Measurements from ENCODE around the gene FAM168A.

FAM168A gene

GRCh38 chr11:73376160-73376802 lies 221.6 kb downstream of the FAM168A start, which contains the start of gene RELT:
RELT (plus strand) TSS chr11:73376399; CDS start chr11:73389137, 12,738 bp downstream.
- peak; percentile 81 to 91 (median 86) for DNase-seq (ENCODE audit: low read depth in 3 of 3)

DNA sequence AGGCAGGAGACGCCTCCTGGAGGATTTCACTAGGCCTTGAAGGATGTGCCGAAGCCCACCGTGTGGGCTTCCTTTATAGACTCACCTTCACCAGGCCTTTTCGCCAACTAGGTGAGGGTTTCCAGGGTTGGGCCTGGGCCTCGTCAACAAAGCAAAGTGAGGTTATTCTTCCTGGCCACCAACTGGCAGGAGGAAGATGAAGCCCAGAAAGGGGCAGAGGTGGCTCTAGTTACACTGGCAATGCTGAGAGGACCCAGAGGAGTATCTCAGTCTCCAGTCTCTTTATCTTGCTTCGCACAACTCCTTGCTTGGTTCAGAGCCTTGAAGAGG lies 222.1 kb downstream of the FAM168A start:
- no peak for DNase-seq (ENCODE audit: low read depth in 3 of 3)

DNA sequence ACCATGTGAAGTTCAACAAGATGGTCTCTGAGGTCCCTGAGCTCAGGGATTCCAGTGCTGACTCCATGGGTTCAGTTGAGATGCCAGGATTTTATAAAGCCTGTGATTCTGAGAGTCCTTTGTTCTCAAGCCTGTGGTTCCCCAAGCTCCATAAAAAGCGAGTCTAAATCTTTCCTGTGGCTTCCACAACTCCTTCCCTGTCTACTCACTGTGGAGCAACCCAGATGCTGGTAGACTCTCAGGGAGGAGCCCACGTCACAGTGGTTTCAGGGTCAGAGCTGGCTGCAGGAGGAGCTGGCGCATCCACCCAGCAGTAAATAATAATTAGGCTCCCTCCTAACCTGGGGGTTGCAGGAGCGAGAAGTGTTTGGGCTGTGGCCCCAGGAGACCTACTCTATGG lies 223.8 kb downstream of the FAM168A start:
- DNase-seq (ENCODE audit: low read depth in 3 of 3), result no peak

DNA sequence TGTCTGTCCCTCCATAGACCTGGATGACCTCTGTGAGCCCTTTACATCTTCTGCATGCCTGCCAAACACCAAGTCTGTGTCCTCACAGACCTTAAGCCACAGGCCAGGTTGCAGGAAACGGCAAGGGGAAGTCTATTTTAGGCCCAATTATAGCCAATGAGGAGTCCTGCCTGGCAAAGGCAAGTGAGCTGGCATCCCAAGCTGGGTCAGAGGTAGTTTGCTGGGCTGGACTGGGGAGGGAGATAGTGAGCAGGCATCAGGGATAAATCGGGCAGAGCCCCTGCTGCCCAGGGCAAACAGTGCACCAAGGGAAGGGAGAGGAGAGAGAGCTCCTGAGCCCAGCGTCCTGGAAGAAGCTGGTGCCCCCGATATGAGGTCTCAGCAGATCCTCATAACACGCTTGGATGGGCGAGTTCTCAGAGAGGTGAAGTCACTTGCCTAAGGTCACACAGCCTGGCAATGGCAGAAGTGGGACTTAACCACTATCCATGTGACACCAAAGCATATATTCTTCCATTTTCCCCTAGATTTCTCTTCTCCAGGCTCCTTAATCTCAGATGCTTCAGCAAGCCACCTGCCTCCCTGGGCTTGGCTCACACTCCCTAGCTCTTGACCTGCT lies 225.4 kb downstream of the FAM168A start:
- no peak for DNase-seq (ENCODE audit: low read depth in 3 of 3)

DNA sequence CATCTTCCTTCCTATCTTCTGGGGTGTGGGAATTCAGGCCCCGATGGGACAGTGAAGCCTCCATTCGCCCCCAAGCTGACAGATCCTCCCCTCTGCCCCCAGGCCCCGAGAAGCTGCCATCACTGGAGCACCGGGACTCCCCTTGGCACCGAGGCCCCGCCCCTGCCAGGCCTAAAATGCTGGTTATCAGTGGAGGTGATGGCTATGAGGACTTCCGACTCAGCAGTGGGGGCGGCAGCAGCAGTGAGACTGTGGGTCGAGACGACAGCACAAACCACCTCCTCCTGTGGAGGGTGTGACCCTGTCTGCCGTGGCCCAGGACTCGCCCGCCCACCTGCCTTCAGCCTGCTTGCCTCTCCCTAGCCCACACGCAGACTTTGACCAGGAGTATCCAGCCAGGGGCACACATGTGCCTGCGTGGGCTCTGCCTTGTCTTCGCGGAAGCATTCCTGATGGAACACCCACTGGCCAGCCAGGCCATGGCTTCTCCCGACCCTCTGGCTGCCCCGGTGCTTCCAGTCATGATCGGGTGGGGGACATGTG lies 230.4 kb downstream of the FAM168A start:
- no peak for DNase-seq (ENCODE audit: low read depth in 3 of 3)

DNA sequence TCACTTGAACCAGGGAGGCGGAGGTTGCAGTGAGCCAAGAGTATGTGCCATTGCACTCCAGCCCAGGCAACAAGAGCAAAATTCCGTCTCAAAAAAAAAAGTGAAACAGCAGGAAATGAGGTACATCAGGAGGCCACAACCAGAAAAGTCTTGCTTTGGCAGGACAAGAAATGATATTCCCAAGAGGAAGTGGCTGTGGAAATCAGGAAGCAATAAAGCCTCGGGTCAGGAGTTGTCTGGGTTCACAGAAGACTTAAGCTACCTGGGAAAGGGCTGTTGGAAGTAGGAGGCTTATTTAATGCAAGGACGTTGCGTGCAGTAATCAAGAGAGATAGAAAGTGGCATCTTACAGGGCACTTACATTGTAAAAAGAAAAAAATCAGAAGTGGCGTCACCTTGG lies 231.0 kb downstream of the FAM168A start:
- no peak for DNase-seq (ENCODE audit: low read depth in 3 of 3)

DNA sequence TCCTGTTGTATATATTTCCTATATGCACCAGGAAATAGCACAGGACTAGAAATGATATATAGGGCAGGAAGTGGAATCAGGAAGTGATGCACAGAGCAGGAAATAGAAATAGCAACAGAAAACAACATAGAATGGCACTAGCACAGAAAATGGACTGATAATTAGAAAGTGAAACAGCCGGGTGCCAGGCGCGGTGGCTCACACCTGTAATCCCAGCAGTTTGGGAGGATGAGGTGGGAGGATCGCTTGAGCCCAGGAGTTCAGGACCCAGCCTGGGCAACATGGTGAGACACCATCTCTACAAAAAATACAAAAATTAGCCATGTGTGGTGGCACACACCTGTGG lies 231.7 kb downstream of the FAM168A start:
- no peak for DNase-seq (ENCODE audit: low read depth in 3 of 3)

- no peak for DNase-seq (ENCODE audit: low read depth in 3 of 3)
Measured at GRCh38 chr11:73365352-73366264, 232.3 kb downstream of the FAM168A start.

DNA sequence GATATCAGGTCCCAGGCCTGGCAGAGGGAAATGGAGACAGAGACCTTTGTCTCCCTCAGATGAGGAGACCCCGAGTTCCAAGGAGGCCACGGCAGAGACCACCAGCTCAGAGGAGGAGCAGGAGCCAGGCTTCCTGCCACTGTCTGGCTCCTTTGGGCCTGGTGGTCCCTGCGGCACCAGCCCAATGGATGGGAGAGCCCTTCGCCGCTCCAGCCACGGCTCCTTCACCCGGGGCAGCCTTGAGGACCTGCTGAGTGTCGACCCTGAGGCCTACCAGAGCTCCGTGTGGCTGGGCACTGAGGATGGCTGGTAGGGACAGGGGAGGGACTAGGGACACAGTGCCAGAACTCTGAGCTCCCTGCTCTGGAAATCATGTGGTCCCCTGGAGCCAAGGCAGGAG lies 234.8 kb downstream of the FAM168A start:
- no peak for DNase-seq (ENCODE audit: low read depth in 3 of 3)

- no peak for DNase-seq (ENCODE audit: low read depth in 3 of 3)
Measured at GRCh38 chr11:73361953-73362776, 235.7 kb downstream of the FAM168A start.

- DNase-seq (ENCODE audit: low read depth in 3 of 3), result no peak
Measured at GRCh38 chr11:73360743-73361369, 237.1 kb downstream of the FAM168A start.

DNA sequence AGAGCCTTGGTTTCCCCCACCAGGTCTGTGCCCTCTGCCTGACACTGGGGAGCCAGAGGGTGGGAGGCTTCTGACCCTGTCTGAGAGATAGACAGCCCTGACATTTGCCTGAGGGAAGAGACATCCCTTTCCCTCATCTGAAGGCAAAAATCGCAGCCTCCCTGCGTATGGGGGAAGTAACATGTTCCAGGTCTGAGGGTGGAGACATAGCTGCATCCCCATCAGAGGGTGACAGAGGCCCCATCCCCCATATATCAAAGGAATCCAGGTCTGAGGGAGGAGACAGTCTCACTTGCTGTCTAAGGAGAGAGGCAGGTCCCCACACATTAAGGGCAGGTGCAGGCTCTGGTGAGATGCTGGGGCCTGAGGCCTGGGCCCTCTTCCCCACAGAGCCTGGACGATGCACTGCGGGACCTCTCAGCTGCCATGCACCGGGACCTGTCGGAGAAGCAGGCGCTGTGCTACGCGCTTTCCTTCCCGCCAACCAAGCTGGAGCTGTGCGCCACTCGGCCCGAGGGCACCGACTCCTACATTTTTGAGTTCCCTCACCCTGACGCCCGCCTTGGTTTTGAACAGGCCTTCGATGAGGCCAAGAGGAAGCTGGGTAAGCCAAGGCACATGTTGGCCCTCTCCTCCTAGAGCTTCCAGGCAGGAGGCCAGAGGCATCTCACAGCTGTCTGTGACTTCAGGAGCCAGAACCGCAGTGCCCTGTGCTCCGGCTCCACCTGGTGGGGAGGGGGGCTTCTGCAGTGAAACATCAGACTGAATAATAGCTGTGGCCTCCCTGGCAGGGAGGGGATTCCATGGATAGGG lies 237.8 kb downstream of the FAM168A start:
- peak in 2 of 3 experiments; percentile 21 to 28 for DNase-seq (ENCODE audit: low read depth in 3 of 3)

DNA sequence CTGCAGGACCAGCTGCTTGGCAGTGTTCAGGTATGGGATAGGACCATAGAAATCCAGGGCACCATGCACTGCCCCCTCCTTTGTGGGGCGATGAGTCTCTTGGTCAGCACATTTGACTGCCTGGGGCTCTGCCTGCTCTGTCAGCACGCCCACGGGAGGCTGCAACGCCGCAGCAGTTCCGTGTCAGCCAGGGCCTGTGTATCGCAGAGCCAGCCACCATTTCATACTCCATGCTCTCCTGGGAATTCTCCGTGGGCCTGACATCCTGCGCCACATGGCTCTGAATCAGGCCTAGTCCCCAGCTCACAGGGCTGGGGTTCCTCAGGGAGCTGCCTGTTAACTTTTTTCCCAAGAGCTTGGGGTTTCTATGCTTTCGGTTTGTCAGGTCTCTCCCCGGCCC lies 238.6 kb downstream of the FAM168A start:
- no peak for DNase-seq (ENCODE audit: low read depth in 3 of 3)

- no peak for DNase-seq (ENCODE audit: low read depth in 3 of 3)
Measured at GRCh38 chr11:73358071-73358470, 239.8 kb downstream of the FAM168A start.

- DNase-seq (ENCODE audit: low read depth in 3 of 3), result no peak
Measured at GRCh38 chr11:73356979-73357860, 240.7 kb downstream of the FAM168A start.

DNA sequence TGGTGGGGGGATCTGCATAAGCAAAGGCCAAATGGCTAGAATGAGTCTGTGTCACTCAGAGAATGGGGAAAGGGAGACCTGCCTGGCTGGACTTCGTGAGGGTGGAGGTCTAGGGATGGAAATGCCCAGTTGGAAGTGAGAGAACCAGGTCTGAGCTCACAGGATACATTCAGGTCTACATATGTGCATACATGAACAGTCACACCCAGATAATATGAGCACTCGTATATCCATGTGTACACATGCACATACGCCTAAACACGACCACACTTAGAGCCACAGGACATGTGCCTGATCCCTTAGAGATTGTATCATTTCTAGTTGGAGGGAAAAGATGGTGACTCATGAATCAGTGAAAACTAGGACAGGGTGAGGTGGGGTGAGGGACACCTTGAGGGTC lies 242.8 kb downstream of the FAM168A start:
- no peak for DNase-seq (ENCODE audit: low read depth in 3 of 3)

DNA sequence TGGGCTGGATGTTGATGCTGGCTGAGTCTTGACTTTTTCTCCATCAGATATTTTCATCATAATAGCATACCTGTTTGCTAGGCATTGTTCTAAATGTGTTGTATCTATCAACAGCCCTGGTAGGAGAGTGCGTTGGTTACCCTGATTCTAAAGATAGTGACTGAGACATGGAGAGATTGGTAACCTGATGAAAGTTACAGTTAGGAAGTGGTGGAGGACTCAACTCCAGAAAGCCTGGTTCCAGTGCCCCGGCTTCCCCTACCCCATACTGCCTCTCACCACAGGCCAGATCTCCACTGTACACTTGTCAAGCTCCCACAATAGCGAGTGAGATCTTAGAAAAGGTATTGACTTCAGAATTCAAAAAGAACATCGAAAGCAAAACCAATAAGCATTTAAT lies 244.5 kb downstream of the FAM168A start:
- DNase-seq (ENCODE audit: low read depth in 3 of 3), result no peak

DNA sequence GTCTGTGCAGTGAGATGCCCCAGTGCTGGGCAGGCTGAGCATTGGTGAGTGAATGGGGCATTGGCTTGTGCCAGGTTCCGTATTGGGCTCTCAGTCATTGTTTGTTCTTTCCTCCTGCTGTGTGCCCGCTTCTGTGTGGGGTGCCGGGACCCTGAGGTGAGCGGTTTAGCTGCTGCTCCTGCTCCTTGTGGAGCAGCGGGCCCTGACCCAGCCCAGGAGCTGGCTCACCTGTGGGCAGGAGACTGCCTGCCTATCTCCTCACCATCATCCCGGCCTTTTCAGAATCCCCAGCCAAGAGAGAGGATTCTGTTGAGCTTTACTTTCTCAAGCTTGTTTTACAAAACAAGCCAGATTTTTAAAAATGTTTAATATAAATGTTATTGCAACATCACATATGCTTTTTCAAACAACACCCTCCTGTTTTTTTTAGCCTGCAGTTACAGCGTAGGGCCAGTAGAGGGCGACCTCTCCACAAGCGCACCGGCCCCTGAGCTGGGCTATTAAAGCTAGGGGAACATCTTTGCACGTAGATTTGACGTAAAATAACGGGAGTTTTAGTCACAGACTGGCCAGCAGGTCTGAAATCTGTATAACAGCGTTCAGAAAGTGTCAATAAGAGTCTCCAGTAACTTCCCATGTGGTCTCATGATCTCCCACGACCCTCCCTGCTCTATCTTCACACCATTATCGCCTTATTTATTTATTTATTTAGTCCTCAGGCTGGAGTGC lies 246.8 kb downstream of the FAM168A start:
- DNase-seq (ENCODE audit: low read depth in 3 of 3), result peak; percentile 12 to 35 (median 32)
